HG02970 (cell line): ENCODE data around the gene PRKN.

Experiments
- ATAC-seq: cut with Tn5 transposase; IDR thresholded peaks from one replicate; pipeline ENCODE4 v1.9.1; 2021; ENCODE audit warnings: mild to moderate bottlenecking, moderate library complexity, moderate number of reproducible peaks; ENCODE audit not compliant: unreplicated experiment, low FRiP score

PRKN gene

DNA sequence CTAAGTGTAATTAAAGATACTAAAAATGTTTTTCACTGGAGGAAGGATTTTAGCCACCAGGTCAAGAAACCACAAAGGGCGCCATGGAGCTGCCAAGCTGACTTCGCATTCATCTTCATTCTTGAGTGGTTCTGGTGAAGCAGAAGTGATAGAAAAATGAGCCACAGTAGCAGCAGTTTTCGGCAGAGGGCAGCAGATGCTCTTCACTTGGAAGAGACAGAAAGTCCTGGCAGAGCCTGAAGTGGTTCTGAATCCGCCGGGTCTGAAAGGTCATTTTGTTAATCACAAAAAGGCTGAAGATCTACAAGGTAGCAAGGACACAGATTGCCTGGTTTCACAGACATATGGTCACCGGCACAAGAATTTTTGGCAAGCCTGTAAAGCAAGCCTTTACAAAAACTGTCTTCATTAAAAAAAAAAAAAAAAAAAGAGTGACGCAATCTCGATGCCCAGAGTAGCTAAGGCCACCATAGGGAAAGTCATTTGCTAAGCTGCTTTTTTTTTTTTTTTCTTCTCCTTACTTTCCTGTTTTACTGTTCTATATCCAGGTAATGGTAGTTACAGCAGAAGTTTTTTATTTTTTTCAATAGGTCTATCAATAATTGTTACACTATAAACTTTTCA, 1108.6 kb downstream of the PRKN start:
- no peak for ATAC-seq

DNA sequence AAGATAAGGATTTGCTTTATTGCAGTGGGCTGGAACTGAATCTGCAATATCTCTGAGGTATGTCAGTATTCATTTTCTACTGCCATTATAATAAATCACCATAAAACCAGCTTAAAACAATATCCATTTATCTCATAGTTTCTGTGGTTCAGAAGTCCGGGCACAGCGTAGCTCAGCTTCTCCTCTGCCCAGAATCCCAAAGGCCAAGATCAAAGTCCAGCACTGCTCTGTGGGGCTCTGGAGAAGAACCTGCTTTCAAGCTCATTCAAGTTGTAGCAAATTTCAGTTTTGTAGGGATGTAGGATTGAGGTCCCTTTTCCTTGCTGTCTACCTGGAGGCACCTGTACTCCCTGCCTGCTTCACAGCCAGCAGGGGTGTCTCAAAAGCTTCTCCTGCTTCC, 1113.9 kb downstream of the PRKN start:
- ATAC-seq: no peak

- no peak for ATAC-seq
Observed at GRCh38 chr6:161608771-161609170, 1118.8 kb downstream of the PRKN start.

DNA sequence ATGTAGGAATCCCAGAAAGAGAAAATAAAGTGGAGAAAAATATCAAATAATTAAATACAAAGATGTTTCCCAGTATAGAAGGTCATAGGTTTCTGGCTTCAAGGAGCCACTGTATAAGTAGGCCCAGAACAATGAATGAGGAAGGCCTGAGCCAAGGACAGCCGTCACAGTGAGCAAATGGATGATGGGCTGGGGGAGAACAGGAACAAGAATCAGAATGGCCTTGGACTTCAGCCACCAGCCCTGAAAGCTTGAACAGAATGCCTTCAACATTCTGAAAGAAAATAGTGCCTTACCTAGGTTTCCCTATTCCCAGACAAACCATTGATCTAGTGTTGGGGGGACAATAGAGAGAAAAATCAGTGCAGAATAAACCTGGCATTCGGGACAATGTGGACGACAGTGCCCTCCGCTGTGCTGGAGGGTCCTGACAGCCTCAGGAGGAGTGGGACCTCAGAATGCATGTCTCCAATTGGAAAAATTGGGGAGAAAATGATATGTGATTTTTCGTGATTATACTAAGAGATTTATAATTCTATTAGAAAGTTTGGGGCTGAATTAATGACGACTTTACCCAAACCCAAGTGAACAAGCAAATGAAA, 1119.8 kb downstream of the PRKN start:
- no peak for ATAC-seq

- ATAC-seq: no peak
Observed at GRCh38 chr6:161602359-161602758, 1125.2 kb downstream of the PRKN start.

DNA sequence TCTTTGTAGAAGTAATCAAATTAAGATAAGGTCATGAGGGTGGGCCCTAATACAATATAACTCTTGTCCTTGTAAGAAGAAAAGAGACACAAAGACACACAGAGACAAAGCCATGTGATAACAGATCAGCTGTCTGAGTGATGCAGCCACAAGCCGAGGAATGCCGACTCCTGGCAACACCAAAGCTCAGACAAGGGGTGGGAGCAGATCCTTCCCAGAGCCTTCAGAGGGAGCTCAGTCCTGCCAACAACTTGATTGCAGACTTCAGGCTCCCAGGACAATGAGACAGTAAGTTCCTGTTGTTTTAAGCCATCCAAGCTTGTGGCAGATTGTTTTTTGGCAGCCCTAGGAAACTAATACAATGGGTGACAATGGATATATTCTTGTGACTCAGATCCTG, 1128.7 kb downstream of the PRKN start:
- no peak for ATAC-seq

GRCh38 chr6:161596807-161597520, 1130.6 kb downstream of the PRKN start:
- ATAC-seq: no peak

DNA sequence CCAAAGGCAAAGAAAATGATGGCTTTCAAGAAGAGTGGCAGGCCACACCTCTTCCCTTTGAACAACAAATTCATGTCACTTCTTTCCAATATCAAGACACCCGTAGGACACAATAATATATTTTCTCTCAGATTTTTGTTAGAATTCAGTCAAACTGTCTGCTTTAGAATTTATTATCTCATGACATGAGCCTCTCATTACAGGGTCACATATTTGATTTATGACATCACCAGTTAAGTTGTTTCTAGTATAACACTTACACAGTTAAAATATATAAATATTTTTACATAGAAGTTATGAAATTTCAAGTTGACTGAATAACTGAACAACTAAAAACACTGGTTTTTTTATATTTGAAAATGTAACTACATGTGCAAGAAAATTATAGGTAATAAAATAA, 1133.2 kb downstream of the PRKN start:
- no peak for ATAC-seq

DNA sequence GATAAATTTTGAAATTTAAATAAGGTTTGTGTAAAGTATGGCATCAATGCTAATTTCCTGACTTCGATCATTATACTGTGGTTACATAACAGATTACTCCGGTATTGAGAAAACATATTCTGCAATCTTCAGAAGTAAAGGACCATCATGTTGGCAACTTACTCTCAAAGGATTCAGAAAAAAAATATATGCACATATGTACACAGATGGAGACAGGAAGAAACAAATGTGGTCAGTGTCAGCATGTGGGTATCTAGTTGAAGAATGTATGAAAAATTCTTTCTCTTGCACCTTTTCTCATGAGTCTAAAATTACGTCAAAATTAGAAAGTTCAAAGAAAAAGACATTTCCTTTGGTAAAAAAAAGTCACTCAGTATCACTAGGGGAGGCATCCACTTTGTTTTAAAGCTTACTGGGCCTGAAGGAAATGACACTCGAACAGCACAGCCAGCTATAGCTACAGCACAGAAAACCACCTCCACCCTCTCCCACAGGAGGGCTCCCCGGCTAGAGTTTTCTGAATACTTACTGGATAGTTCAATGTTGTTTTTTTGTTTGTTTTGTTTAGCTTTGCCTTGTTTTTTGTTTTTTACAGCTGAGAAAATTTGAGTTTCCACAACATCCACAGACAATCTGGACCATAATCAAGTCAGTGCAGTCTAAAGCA, 1136.5 kb downstream of the PRKN start:
- no peak for ATAC-seq

GRCh38 chr6:161586887-161587286, 1140.7 kb downstream of the PRKN start:
- ATAC-seq: no peak

- ATAC-seq: no peak
Observed at GRCh38 chr6:161584621-161585340, 1142.8 kb downstream of the PRKN start.

- no peak for ATAC-seq
Observed at GRCh38 chr6:161584051-161584450, 1143.5 kb downstream of the PRKN start.

DNA sequence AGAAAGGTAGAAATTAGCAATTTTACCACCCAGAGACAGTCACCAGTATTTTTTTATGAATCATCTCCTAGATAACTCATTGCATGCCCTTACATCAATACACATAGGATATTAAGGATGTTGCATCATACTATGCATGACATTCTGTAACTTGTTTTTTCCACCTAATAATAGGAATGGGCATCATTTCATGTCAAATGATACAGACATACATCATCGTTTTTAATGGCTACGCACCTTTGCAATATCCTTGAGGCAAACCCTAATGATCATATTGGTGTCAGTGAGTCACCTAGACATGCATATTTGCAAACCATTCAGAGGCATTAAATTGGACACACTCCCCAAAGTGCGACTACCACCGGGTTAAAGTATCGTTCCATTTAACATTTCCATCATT, 1144.0 kb downstream of the PRKN start:
- ATAC-seq: no peak

DNA sequence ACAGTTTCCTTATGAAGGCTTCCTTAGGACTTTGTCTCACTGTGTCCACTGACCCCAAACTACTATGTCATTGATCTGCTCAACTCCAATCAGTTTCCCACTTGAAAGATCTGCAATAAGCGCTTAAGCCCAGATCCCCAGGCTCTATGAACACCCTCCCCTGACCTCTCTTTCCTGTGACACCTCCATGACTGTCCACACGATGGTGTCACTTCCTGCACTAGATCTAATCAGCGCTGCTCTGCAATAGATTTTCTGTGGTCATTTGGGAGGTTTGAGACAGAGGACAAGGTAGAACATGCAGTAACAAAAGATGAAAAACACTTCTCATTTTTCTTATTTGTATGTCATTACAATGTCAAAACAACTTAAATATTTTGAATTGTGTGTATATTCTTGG, 1149.1 kb downstream of the PRKN start:
- no peak for ATAC-seq

DNA sequence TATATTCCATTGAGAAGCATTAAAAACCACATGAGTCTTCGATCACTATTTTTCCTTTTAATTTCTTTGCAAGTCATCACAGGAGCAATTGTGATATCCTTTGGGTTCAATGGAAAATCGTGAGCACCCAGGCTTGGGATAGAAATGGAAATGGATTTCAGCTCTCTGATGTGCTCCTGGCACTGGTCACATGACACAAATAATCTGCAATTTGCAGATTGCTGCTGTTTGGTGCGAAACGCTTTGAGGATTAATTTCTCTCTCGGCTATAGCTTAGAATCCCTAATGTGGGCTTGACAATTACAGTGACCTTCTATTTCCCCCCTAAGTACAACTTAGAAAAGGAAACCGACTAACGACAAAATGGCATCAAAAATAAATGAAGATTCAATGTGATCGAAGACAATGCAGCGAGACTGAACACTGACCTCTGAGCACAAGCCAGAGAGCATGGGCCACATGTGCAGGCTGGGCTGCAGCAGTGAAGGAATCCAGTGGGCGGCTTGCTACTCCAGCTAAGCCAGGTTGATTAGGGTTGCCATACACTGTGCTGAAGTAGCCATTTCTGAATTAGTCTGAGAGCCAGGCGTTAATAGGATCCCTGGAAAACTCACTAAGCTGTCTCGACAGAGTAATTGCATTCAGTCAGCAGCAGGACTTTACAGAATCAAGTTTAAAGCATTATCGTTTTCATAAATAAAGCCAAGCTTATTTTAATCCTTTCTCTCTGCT, 1151.9 kb downstream of the PRKN start:
- no peak for ATAC-seq

DNA sequence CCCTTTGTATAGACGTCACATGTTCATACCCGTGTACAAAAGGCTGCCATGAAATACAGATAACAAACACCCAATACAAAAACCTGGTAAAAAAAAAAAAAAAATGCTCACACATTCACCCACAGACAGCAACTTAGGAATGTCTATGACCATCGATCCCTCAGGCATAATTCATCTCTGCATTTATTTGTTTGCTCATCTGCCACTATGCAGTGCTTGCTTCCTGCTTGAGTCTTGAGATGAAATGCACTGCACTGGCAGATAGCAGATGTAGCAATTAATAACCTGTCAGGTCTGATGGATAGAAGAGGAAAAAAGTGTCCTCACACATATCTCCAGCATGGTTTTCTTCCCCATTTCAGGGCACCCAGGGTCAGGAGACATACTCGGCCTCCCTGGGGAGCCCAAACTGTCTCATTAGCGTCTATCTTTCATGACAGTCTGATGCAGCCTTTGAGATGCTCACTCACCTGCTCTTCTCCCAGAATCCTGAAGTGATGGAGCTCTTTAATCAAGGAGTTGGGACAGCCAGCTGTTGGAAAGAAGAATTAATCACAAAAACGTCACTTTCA, 1158.6 kb downstream of the PRKN start:
- ATAC-seq: no peak

DNA sequence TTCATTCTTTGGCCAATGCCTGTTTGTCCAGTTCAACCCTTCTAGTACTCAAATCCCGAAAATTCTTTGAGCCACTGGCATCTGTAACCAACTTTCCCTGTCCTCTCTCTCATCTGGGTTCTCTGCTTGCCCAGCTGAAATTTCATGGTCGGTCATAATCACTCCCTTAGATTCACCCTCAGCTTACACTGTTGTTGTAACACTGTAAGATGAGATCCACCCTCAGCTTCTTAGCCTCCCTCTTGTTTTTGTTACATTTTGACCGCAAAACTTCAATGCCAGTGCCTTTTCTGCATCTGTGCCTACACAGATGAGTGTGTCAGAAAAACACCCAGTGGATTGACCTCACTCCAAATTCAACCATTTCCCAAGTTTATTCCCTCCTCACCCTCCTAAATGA, 1162.6 kb downstream of the PRKN start:
- ATAC-seq: no peak

- no peak for ATAC-seq
Observed at GRCh38 chr6:161561908-161562307, 1165.7 kb downstream of the PRKN start.

GRCh38 chr6:161557333-161558107, 1170.0 kb downstream of the PRKN start:
- no peak for ATAC-seq
